ENCODE data around the gene JSRP1.
A peak's percentile ranks its signal among the peaks of the same experiment; 100 is the strongest.

JSRP1 gene

GRCh38 chr19:2234996-2235380 is 21.2 kb downstream of the JSRP1 start:
- H3K9me2 ChIP-seq (replicated peaks; ENCODE audit: control insufficient read depth, low read length) = no peaks in the 10 kb centered on the region
- peaks cover 89% of the 10 kb centered on the region for H3K36me3 ChIP-seq (ENCODE audit: control insufficient read depth, low read length)
- peak overlapping the region; percentile 97 for H3K4me3 ChIP-seq (ENCODE audit: low read length)
- H3K79me2 ChIP-seq (ENCODE audit: control insufficient read depth, low read length) = peaks cover 89% of the 10 kb centered on the region
- H3K4me1 ChIP-seq (ENCODE audit: control insufficient read depth, low read length) = peaks cover 52% of the 10 kb centered on the region
- TF ChIP-seq, protein P1, sequence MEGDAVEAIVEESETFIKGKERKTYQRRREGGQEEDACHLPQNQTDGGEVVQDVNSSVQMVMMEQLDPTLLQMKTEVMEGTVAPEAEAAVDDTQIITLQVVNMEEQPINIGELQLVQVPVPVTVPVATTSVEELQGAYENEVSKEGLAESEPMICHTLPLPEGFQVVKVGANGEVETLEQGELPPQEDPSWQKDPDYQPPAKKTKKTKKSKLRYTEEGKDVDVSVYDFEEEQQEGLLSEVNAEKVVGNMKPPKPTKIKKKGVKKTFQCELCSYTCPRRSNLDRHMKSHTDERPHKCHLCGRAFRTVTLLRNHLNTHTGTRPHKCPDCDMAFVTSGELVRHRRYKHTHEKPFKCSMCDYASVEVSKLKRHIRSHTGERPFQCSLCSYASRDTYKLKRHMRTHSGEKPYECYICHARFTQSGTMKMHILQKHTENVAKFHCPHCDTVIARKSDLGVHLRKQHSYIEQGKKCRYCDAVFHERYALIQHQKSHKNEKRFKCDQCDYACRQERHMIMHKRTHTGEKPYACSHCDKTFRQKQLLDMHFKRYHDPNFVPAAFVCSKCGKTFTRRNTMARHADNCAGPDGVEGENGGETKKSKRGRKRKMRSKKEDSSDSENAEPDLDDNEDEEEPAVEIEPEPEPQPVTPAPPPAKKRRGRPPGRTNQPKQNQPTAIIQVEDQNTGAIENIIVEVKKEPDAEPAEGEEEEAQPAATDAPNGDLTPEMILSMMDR (IDR thresholded peaks at IDR 0.05; ENCODE audit: low read depth, low read length, poor library complexity, severe bottlenecking) = no peak
- no peak for TF ChIP-seq EZH2phosphoT487 (IDR thresholded peaks at IDR 0.05; ENCODE audit: borderline replicate concordance, low read length)
- H3K27ac ChIP-seq (ENCODE audit: low read depth, low read length) = peak overlapping the region; percentile 77
- H3F3A ChIP-seq (ENCODE audit: control insufficient read depth, insufficient read depth) = peaks cover 13% of the 10 kb centered on the region
- H4K20me1 ChIP-seq (ENCODE audit: control insufficient read depth, insufficient read depth, low read depth, low read length) = peaks cover 24% of the 10 kb centered on the region
- H3K4me2 ChIP-seq (ENCODE audit: low read length) = peak overlapping the region; percentile 88
- no peaks in the 10 kb centered on the region for H3K9me3 ChIP-seq (ENCODE audit: control insufficient read depth, insufficient read depth, low read length)
- no peaks in the 10 kb centered on the region for H3K27me3 ChIP-seq (ENCODE audit: control insufficient read depth, low read length)

DNA sequence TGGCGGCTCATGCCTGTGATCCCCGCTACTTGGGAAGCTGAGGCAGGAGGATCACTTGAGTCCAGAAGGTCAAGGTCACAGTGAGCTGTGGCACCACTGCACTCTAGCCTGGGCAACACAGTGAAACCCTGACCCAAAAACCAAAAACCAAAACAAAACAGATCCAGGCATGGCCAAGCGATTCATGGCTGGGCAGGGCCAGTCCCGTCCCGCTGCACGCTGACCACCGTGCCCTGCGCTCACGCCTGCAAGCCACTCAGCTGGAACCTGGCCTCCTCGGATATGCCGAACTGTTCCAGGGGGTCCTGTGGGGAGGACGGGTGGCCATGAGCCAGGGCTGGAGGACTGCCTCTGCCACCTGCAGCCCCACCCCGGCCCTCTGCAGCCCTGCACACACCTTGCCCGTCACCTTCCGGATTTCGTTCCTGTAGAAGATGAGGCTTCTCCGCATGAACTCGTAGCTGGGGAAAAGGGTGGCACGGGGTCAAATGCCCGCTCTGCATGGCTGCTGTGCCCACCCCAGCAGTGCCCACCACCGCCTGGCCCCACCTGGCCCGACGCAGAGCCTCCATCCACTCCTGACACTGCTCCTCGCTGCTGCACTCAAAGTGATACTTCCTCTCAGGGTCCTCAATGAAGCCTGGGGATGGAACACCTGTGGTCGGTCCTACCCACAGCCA is 22.5 kb downstream of the JSRP1 start:
- Histone ChIP-seq H3K27ac (ENCODE audit: low read depth, low read length) (no peak overlapping the region), H3F3A (ENCODE audit: control insufficient read depth, insufficient read depth) (peaks cover 17% of the 10 kb centered on the region), H3K9me3 (ENCODE audit: control insufficient read depth, insufficient read depth, low read length) (no peaks in the 10 kb centered on the region), H3K4me2 (ENCODE audit: low read length) (peak overlapping the region; percentile 88), H3K4me3 (ENCODE audit: low read length) (peak overlapping the region; percentile 97), H3K27me3 (ENCODE audit: control insufficient read depth, low read length) (no peaks in the 10 kb centered on the region), H4K20me1 (ENCODE audit: control insufficient read depth, insufficient read depth, low read depth, low read length) (peaks cover 14% of the 10 kb centered on the region), H3K4me1 (ENCODE audit: control insufficient read depth, low read length) (peaks cover 48% of the 10 kb centered on the region), H3K79me2 (ENCODE audit: control insufficient read depth, low read length) (peaks cover 86% of the 10 kb centered on the region), H3K36me3 (ENCODE audit: control insufficient read depth, low read length) (peaks cover 89% of the 10 kb centered on the region), H3K9me2 (replicated peaks; ENCODE audit: control insufficient read depth, low read length) (no peaks in the 10 kb centered on the region)
- TF ChIP-seq EZH2phosphoT487 (IDR thresholded peaks at IDR 0.05; ENCODE audit: borderline replicate concordance, low read length) = no peak
- TF ChIP-seq, protein P1 (IDR thresholded peaks at IDR 0.05; ENCODE audit: low read depth, low read length, poor library complexity, severe bottlenecking) = no peak

- Histone ChIP-seq H3K36me3 (ENCODE audit: control insufficient read depth, low read length) (peaks cover 86% of the 10 kb centered on the region), H3K9me3 (ENCODE audit: control insufficient read depth, insufficient read depth, low read length) (no peaks in the 10 kb centered on the region), H3F3A (ENCODE audit: control insufficient read depth, insufficient read depth) (peaks cover 24% of the 10 kb centered on the region), H3K9me2 (replicated peaks; ENCODE audit: control insufficient read depth, low read length) (no peaks in the 10 kb centered on the region), H3K27ac (ENCODE audit: low read depth, low read length) (no peak overlapping the region), H4K20me1 (ENCODE audit: control insufficient read depth, insufficient read depth, low read depth, low read length) (peaks cover 2% of the 10 kb centered on the region; the same call in 1 of the 2 replicates), H3K4me2 (ENCODE audit: low read length) (no peak overlapping the region), H3K79me2 (ENCODE audit: control insufficient read depth, low read length) (peaks cover 80% of the 10 kb centered on the region), H3K27me3 (ENCODE audit: control insufficient read depth, low read length) (no peaks in the 10 kb centered on the region), H3K4me3 (ENCODE audit: low read length) (no peak overlapping the region), H3K4me1 (ENCODE audit: control insufficient read depth, low read length) (peaks cover 48% of the 10 kb centered on the region)
- TF ChIP-seq, protein P1 (IDR thresholded peaks at IDR 0.05; ENCODE audit: low read depth, low read length, poor library complexity, severe bottlenecking) = no peak
- TF ChIP-seq EZH2phosphoT487 (IDR thresholded peaks at IDR 0.05; ENCODE audit: borderline replicate concordance, low read length) = no peak
Observed at GRCh38 chr19:2232286-2233151, 23.7 kb downstream of the JSRP1 start.
